GM18517 (cell line): ENCODE measurements around the gene COL25A1.
A peak's percentile ranks its signal among the peaks of the same experiment; 100 is the strongest.

Experiments
- ATAC-seq: cut with Tn5 transposase; IDR thresholded peaks from one replicate; pipeline ENCODE4 v1.9.1; 2021; ENCODE audit warnings: mild to moderate bottlenecking, moderate library complexity; ENCODE audit not compliant: unreplicated experiment

The COL25A1 gene

DNA sequence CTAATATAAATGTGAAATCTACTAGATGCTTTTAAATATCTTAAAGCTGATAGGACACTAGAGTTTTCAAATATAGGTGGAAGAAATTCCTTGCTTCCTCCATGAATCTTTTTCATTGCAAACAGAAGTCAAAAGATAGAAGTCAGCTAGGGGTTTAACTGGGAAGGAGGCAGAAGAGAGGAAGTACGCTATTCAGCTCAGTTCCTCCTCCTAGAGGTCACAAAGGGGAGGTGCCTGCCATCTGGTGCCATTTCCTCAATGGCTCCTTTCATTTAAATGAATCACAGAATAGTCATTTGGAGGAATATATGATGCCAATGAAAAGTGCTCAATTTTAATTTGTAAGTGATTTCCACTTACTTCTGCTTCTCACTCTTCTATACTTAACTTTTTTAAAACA, 8.5 kb downstream of the COL25A1 start:
- ATAC-seq = peak; percentile 93

- ATAC-seq = no peak
Measured at GRCh38 chr4:109291707-109292238, 10.7 kb downstream of the COL25A1 start.

- ATAC-seq = no peak
Measured at GRCh38 chr4:109290918-109291317, 11.5 kb downstream of the COL25A1 start.

GRCh38 chr4:109278594-109279031, 23.8 kb downstream of the COL25A1 start:
- ATAC-seq = peak; percentile 89

DNA sequence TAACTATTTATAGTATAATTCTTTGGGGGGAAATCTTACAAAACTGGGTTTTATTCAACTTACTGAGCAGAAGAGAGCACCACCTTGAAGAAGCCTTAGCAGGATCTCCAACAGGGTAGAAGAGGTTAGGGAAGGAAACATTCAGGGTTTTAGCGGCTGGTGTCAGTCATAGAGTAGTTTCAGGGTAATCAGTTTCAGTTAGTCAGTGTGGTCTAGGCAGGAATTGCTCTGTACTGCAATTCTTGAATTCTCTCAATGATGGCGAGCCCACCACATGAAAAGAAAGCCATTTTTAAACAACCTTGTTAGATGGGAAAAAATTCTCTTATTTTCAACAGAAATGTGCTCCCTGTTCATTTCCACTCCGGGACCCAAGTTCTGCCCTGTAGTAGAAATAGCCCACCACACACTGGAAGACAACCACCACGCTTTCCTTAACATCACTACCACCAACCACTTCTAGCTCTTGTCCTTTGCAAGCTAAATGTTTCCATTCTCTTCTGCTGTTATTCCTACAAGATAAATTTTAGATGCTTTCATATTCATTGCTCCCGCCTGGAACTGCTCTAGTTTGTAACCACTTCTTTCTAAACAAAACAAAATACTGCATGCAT, 25.9 kb downstream of the COL25A1 start:
- ATAC-seq = no peak

DNA sequence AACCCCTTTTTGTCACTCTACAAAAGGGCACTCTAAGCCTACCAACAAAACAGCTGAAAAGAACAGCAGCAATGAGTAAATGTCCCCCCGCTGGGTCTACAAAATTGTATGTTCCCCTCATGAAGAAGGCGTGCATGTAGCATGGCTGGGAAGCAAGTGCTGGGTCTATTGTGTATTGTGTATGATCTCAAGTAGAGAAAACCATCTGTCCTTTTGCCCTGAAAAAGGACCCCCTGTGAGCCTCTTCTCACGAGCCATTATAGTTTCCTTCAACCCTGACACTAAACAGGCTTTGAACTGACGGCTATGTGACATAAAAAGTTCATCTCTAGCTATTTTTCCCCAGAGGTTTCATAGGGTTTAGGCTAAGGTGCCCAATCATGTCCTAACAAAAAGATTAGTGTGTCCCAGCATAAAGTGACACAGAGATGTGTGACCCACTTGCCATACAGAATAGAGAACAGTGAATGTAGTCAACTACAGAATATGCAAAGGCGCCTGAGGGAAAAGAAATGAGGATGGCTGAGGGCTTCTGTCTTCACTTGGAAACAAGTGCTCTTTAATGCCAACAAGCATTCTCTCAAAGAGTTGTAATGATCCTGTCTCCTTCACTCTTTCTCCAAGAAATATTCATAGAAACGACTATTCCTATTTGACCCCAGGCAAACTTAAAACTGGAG, 27.3 kb downstream of the COL25A1 start:
- ATAC-seq = no peak

- ATAC-seq = no peak
Measured at GRCh38 chr4:109266891-109267290, 35.6 kb downstream of the COL25A1 start.

- ATAC-seq = no peak
Measured at GRCh38 chr4:109266236-109266635, 36.2 kb downstream of the COL25A1 start.

DNA sequence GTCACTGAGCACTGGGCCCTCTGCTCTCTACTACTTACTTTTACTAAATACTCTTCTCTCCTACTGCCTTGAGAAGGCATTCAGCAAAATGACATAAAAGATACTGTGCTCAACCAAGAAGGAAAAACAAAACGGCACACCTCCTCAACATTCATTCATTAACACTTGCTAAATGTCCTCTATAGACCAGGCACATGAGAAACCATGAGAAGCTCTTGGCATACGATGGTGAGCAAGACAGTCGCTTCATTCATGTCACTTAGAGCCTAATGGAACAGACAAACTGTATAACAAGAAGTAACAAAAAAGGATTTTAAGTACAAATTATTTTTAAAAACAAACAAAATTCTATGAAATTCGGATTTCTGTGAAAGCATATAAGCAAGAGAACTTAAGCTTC, 38.7 kb downstream of the COL25A1 start:
- no peak for ATAC-seq

GRCh38 chr4:109256818-109257217, 45.6 kb downstream of the COL25A1 start:
- no peak for ATAC-seq

- ATAC-seq = no peak
Measured at GRCh38 chr4:109254845-109255244, 47.6 kb downstream of the COL25A1 start.

DNA sequence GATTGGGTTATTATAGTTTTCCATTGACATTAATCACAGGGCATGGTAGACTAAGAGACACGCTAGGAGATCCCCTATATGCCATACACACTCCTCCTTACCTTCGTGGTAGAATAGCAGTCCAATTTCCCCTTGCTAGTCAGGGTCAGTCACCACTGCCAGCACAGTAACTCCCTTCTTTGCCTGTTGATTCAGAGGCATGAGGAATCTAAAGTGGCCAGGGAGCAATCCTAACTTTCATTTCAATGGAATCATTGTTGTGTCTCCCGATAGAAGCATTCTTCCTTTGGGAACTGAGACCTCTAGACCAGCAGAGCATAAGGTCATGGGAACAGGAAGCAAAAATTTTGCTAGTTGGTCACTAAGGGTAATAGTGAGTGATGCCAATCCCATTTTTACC, 51.1 kb downstream of the COL25A1 start:
- no peak for ATAC-seq

- no peak for ATAC-seq
Measured at GRCh38 chr4:109248322-109248900, 54.0 kb downstream of the COL25A1 start.

DNA sequence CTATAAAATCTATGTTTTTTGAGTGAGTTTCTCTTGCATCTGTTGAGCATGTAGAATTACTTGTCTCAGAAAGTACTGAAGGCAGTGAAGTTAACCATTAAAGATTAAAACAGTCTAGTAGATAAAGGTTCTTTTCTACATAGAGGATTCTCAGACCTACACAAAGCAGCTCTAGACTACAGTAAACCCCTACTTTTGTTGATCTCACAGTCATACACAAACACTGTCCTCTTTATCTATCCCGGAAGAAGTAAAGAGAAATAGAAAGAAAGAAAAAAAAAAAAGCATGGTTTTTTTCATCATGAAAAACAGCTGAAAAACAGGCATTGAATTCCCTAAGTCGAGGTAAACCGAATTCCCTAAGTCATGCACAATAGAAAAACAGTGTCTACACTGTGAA, 58.6 kb downstream of the COL25A1 start:
- no peak for ATAC-seq

GRCh38 chr4:109238746-109239145, 63.7 kb downstream of the COL25A1 start:
- ATAC-seq = no peak

DNA sequence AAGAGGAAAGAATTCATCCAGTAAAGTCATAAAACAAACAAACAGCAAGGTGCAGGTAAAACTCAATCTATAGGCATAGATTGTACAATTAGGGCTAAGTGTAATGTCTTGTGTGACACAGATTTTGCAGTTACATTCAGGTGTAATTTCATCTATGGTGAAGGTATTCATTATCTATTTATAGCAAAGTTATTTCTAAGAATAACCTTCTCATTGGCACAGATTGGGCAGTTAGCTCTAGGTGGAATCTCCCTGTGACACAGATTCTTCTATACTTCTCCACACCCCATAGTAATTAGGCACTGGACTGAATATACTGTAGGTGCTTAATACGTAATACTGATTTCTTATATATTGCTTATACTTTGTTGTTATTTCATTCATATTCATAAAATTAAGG, 66.8 kb downstream of the COL25A1 start:
- ATAC-seq = no peak

DNA sequence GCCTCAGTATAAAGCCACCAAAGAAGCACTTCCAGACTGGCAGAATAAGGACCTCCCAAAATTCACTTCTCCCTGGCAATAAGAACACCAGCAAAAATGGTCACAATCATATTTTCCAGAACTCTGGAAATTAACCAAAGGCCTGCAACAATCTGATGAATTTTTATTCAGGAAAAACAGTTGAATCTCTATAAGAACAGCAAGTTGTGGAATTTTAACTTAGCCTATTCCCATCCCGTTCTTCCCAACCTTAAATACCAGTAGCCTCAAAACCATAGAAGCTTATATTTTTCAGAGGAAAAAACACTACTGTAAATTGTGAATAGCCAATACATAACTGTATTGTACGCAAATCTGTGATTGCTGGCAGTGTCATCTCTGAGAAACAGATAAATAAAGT, 67.9 kb downstream of the COL25A1 start:
- ATAC-seq = no peak

DNA sequence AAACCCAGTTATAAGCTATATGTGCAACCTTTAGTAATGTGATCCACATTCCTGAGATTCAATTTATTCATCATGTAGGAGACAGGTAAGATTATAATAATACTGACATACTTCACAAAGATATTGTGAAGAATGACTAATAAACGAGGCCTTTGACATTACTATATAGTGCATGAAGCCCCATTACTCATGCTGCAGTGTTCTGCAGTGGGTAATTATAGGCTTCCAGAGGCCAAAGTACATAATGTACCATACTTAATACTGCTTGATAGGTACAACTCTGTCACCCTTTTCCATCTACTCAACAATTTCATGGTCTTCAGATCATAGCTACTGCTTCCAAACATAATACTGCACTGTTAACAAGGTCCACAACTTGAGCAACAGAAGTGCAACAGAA, 68.9 kb downstream of the COL25A1 start:
- ATAC-seq = no peak

- no peak for ATAC-seq
Measured at GRCh38 chr4:109232681-109233080, 69.8 kb downstream of the COL25A1 start.

DNA sequence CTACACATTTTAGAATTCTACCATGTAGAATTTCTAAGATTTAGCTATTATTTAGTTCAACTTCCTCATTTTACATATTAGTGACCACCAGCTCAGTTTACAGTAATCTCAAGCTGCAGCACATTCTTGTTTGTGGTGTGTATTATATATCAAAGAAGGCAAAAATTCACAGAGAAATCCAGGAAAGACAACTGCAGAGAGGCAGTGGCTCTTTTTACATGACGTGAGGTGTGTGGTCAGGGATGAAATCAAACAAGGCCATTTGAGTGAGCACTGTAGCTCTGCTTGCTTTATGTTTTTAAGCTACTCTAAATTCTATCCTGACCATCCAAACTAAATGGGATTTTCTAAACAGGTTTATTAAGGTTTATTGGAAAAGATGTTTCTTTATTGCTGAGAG, 71.1 kb downstream of the COL25A1 start:
- no peak for ATAC-seq

GRCh38 chr4:109229028-109229427, 73.4 kb downstream of the COL25A1 start:
- no peak for ATAC-seq

- no peak for ATAC-seq
Measured at GRCh38 chr4:109218288-109218687, 84.2 kb downstream of the COL25A1 start.
